IMR-90 (cell line): ENCODE results near the gene SLC26A2.

Source experiments
- NFE2L2 ChIP-seq: fragments of 150-350 bp; IDR thresholded peaks from 2 replicates; pipeline ENCODE4 v1.6.1; 2016; ENCODE audit warnings: low read depth, mild to moderate bottlenecking, low read length
- POLR2A ChIP-seq: IDR thresholded peaks from 2 replicates; pipeline ENCODE4 v1.6.1; 2012; ENCODE audit warnings: mild to moderate bottlenecking, low read depth, low read length
- TF ChIP-seq, protein P1 (sequence below): conservative IDR thresholded peaks from 2 replicates; pipeline ENCODE4 v1.5.1; 2012; ENCODE audit warnings: mild to moderate bottlenecking, low read depth, low read length, improper control_type of control experiment

DNA sequence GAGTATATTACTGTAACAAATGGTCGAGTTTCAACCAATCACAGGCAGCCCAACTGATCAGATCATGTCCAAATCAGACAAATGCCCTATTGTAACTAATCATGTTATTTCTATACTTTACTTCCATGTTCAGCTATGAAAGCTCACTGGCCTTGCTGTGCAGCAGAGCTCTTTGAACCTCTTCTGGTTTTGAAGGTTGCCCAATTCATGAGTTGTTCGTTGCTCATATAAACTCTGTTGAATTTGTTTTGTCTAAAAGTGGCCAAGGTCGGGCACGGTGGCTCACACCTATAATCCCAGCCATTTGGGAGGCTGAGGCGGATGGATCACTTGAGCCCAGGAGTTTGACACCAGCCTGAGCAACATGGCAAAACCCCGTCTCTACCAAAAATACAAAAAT, 37.6 kb upstream of the SLC26A2 start:
- TF ChIP-seq POLR2A (no peak), NFE2L2 (no peak)
- TF ChIP-seq, protein P1, sequence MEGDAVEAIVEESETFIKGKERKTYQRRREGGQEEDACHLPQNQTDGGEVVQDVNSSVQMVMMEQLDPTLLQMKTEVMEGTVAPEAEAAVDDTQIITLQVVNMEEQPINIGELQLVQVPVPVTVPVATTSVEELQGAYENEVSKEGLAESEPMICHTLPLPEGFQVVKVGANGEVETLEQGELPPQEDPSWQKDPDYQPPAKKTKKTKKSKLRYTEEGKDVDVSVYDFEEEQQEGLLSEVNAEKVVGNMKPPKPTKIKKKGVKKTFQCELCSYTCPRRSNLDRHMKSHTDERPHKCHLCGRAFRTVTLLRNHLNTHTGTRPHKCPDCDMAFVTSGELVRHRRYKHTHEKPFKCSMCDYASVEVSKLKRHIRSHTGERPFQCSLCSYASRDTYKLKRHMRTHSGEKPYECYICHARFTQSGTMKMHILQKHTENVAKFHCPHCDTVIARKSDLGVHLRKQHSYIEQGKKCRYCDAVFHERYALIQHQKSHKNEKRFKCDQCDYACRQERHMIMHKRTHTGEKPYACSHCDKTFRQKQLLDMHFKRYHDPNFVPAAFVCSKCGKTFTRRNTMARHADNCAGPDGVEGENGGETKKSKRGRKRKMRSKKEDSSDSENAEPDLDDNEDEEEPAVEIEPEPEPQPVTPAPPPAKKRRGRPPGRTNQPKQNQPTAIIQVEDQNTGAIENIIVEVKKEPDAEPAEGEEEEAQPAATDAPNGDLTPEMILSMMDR = no peak
